CD4-positive, alpha-beta T cell (primary cell): ENCODE results near the gene HDAC7. TPM values are rescaled to one million over a fixed set of nuclear protein-coding genes. Genes with fewer than 3 reads are reported as not detected.
A peak's percentile ranks its signal among the peaks of the same experiment; 100 is the strongest.

Source experiments
- ATAC-seq: fragments of 200-7000 bp; cut with Tn5 transposase; one replicate; pipeline ENCODE4 v1.10.0; 2022; ENCODE audit warnings: mild to moderate bottlenecking; ENCODE audit not compliant: poor library complexity
- CTCF ChIA-PET: fragments of 350-600 bp; sonication (Branson Sonifier 250); formaldehyde crosslinking; loops from one replicate; lab custom pipeline; 2021; ENCODE audit warnings: antibody characterized with exemption, inconsistent platforms; lab: Charles Lee
- POLR2A ChIA-PET: fragments of 350-600 bp; sonication (Branson Sonifier 250); formaldehyde crosslinking; loops from one replicate; lab custom pipeline; 2021; ENCODE audit warnings: antibody characterized with exemption, inconsistent platforms; lab: Charles Lee
- DNase-seq, 14 experiments: peaks; one replicate each; pipeline ENCODE4 v3.0.0-alpha.2; 2013 to 2020; ENCODE audit warnings: mixed read lengths in 2 of 14
- H3K27ac ChIP-seq, 2 donors: one replicate each; pipeline versions ENCODE4 v1.5.1 to v1.7.0; 2013; ENCODE audit warnings: low read length in 2 of 2, low read depth in 1 of 2, mild to moderate bottlenecking in 1 of 2
- H3K27me3 ChIP-seq, 2 experiments: 1 replicate in 1 of 2; 2 replicates in 1 of 2; pipeline versions ENCODE4 v1.6.1 to v1.7.0; 2013; ENCODE audit warnings: low read length in 2 of 2, control low read depth in 1 of 2, mild to moderate bottlenecking in 1 of 2, moderate library complexity in 1 of 2; ENCODE audit not compliant: insufficient read depth in 2 of 2, control insufficient read depth in 1 of 2
- H3K36me3 ChIP-seq: one replicate; pipeline ENCODE4 v1.6.1; 2013; ENCODE audit warnings: low read length, control low read depth; ENCODE audit not compliant: insufficient read depth
- H3K4me1 ChIP-seq: one replicate; pipeline ENCODE4 v1.6.1; 2013; ENCODE audit warnings: low read length, control low read depth; ENCODE audit not compliant: insufficient read depth
- H3K4me3 ChIP-seq: one replicate; pipeline ENCODE4 v1.5.1; 2013; ENCODE audit warnings: mild to moderate bottlenecking, low read length, moderate library complexity
- H3K9me3 ChIP-seq, 2 experiments: 1 replicate in 1 of 2; 2 replicates in 1 of 2; pipeline versions ENCODE4 v1.6.1 to v1.7.0; 2013; ENCODE audit warnings: low read length in 2 of 2, mild to moderate bottlenecking in 2 of 2, control low read depth in 1 of 2, moderate library complexity in 1 of 2; ENCODE audit not compliant: control insufficient read depth in 1 of 2, insufficient read depth in 1 of 2
- H3K27ac Mint-ChIP-seq: one replicate; pipeline ENCODE4 v1.8.0; 2020; ENCODE audit warnings: mixed read lengths
- H3K27me3 Mint-ChIP-seq: one replicate; pipeline ENCODE4 v1.8.0; 2021; ENCODE audit warnings: mixed read lengths
- H3K36me3 Mint-ChIP-seq: one replicate; pipeline ENCODE4 v1.8.0; 2021; ENCODE audit warnings: low read depth, mixed read lengths
- H3K4me1 Mint-ChIP-seq: one replicate; pipeline ENCODE4 v1.8.0; 2021; ENCODE audit warnings: low read depth, mixed read lengths
- H3K4me3 Mint-ChIP-seq: one replicate; pipeline ENCODE4 v1.8.0; 2020; ENCODE audit warnings: mild to moderate bottlenecking, mixed read lengths
- H3K9me3 Mint-ChIP-seq: one replicate; pipeline ENCODE4 v1.8.0; 2020; ENCODE audit warnings: mixed read lengths
- intact Hi-C, 2 experiments: fragments of 100-400 bp; cut with DNase I in 1 of 2; cut with micrococcal nuclease in 1 of 2; formaldehyde crosslinking; loops; one replicate each; pipeline versions ENCODE4 v1.15.1 to v1.9.0; 2023 to 2025; cut with DNase I, micrococcal nuclease
- total RNA-seq, 174 experiments: library from RNA in 2 of 174; stranded (reverse) in 2 of 174; gene quantifications; one replicate each; pipeline ENCODE4 v1.2.3 and lab custom pipeline; 2021 to 2026
- TF ChIP-seq, protein P1 (sequence below): fragments of 200-600 bp; IDR thresholded peaks from one replicate; pipeline ENCODE4 v1.8.0; 2022; ENCODE audit warnings: antibody characterized with exemption, mild to moderate bottlenecking

The HDAC7 gene
- total RNA-seq, 2 experiments from 2014 or later = 116 to 122 TPM

DNA sequence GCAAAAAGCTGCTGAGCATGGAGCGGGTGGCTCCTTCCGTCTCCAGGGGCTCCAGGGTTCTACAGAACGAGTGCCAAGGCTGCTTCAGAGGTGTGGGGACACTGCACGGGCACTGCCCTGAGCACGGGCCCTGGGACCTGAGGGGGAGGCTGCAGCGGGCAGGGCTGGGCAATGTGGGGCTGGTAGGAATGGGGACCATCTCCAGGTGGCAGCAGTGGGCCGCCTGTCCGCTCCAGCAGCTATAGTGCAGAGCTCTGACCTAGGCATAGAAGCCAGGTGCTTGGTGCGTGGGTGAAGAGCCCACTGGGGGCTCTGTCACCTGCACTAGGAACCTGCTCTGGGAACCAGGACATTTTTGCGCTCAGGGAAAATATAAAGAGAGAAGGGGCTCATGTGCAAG, 22.3 kb downstream of the HDAC7 start:
- Mint-ChIP-seq H3K36me3 (peaks cover 73% of the 10 kb centered on the region), H3K4me1 (peaks cover 34% of the 10 kb centered on the region), H3K9me3 (no peaks in the 10 kb centered on the region), H3K27ac (peak overlapping the region; percentile 83), H3K27me3 (no peaks in the 10 kb centered on the region), H3K4me3 (no peak overlapping the region)
- ChIA-PET POLR2A (interaction anchor here (0.7 to 2.4 kb wide), 6 partner anchors 15 to 42 kb away, joined by 3 to 6 read pairs (median 4); no protein-coding TSS in a partner anchor), CTCF (interaction anchor here (0.6 to 7.3 kb wide), 6 partner anchors 11 to 41 kb away, joined by 3 to 65 read pairs (median 6); no protein-coding TSS in a partner anchor)
- TF ChIP-seq, protein P1, sequence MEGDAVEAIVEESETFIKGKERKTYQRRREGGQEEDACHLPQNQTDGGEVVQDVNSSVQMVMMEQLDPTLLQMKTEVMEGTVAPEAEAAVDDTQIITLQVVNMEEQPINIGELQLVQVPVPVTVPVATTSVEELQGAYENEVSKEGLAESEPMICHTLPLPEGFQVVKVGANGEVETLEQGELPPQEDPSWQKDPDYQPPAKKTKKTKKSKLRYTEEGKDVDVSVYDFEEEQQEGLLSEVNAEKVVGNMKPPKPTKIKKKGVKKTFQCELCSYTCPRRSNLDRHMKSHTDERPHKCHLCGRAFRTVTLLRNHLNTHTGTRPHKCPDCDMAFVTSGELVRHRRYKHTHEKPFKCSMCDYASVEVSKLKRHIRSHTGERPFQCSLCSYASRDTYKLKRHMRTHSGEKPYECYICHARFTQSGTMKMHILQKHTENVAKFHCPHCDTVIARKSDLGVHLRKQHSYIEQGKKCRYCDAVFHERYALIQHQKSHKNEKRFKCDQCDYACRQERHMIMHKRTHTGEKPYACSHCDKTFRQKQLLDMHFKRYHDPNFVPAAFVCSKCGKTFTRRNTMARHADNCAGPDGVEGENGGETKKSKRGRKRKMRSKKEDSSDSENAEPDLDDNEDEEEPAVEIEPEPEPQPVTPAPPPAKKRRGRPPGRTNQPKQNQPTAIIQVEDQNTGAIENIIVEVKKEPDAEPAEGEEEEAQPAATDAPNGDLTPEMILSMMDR = peak; percentile 40
- Histone ChIP-seq H3K4me1 (peaks cover 47% of the 10 kb centered on the region), H3K9me3 (no peaks in the 10 kb centered on the region), H3K27me3 (no peaks in the 10 kb centered on the region), H3K27ac (peak overlapping the region in 1 of 2 donors; percentile 11), H3K4me3 (no peak overlapping the region), H3K36me3 (peaks cover 87% of the 10 kb centered on the region)
- ATAC-seq (peak; percentile 80), DNase-seq (peak in 9 of 14 experiments; percentile 17 to 69 (median 44))
- intact Hi-C loops = loop anchor here (1.0 kb wide), 2 partner anchors 40 to 41 kb away; no protein-coding TSS in a partner anchor

DNA sequence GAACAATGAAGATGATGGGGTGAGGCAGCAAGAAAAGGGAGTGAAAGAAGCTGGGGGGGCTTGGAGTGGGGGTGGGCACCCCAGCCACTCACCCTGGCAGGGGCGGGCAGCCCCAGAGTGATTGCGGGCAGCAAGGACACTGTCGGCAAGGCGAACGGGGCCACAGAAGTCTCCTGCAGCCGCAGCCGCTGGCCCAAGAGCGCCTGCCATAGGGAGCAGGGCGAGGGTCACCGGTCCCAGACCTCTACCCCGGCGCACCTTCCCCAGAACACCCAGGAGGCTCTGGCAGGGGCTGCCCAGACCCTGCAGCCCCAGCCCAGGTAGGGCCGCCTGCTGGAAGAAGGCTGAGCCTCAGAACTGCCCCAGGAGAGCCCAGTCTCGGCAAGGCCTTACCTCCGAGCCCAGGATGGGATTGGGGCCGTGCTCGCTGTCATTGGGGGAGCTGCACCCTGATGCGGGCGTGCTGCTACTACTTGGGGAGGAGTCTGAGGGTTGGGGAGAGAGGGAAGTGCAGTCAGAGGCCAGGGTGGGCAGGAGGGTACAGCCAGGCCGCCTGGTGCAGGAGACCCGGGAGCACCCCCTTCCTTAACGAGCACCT, 23.8 kb downstream of the HDAC7 start:
- H3K4me3 ChIP-seq = no peak overlapping the region
- Mint-ChIP-seq H3K36me3 (peaks cover 74% of the 10 kb centered on the region), H3K4me3 (no peak overlapping the region), H3K4me1 (peaks cover 18% of the 10 kb centered on the region), H3K9me3 (no peaks in the 10 kb centered on the region), H3K27ac (no peak overlapping the region), H3K27me3 (no peaks in the 10 kb centered on the region)
- intact Hi-C loops = no loop called here
- TF ChIP-seq, protein P1 = no peak
- CTCF ChIA-PET = interaction anchor here (7.3 kb wide), 1 partner anchor 42 kb away, joined by 65 read pairs; no protein-coding TSS in a partner anchor
- H3K27ac ChIP-seq = peak overlapping the region in 1 of 2 donors; percentile 2
- H3K4me1 ChIP-seq = peaks cover 32% of the 10 kb centered on the region
- POLR2A ChIA-PET = interaction anchor here (2.4 kb wide), 1 partner anchor 42 kb away, joined by 6 read pairs; no protein-coding TSS in a partner anchor
- no peak for DNase-seq
- H3K27me3 ChIP-seq = no peaks in the 10 kb centered on the region
- H3K9me3 ChIP-seq = no peaks in the 10 kb centered on the region
- peaks cover 97% of the 10 kb centered on the region for H3K36me3 ChIP-seq
- no peak for ATAC-seq

DNA sequence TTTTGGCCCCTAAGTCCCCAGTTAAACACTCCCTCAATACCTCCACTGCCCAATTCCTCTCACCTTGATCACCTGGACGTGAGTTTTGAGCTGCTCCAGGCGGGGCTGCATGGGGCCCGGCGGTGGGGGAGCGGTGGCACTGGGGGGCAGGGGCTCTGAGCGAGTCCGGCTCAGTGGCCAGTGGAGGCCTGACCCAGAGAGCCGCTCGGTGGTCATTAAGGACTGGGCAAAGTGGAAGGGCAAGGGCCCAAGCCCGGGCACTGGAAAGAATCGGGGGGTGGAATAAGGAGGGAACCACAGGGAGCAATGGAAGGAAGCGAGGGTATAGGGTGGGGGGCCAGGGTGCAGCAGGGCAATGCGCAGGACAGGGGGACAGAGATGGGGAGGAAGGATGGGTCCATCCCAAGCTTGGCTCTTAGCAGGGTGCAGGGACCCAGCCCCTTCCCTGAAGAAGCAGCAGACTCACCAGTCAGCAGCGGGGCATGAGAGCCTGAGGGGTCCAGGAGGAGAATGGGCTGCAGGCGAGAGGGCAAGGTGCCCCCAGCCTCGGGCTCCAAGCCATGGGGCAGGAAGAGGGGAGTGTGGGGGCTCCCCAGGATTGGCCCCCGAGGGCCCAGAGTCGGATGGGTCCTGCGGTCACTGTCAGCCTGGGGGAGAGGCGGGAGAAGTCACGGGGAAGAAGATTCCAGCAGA, 24.4 kb downstream of the HDAC7 start:
- Mint-ChIP-seq H3K36me3 (peaks cover 74% of the 10 kb centered on the region), H3K9me3 (no peaks in the 10 kb centered on the region), H3K27me3 (no peaks in the 10 kb centered on the region), H3K27ac (no peak overlapping the region), H3K4me1 (peaks cover 13% of the 10 kb centered on the region), H3K4me3 (no peak overlapping the region)
- Histone ChIP-seq H3K27me3 (no peaks in the 10 kb centered on the region), H3K27ac (peak overlapping the region in 1 of 2 donors; percentile 2), H3K36me3 (peaks cover 97% of the 10 kb centered on the region), H3K4me1 (peaks cover 26% of the 10 kb centered on the region), H3K9me3 (no peaks in the 10 kb centered on the region), H3K4me3 (no peak overlapping the region)
- CTCF ChIA-PET = interaction anchor here (1.0 kb wide), 1 partner anchor 43 kb away, joined by 3 read pairs; no protein-coding TSS in a partner anchor
- DNase-seq (no peak), ATAC-seq (no peak)
- intact Hi-C loops = no loop called here
- TF ChIP-seq, protein P1 = no peak
- POLR2A ChIA-PET = no interaction called here
